Mammary epithelial cell (primary cell): Measurements from ENCODE around the gene FCER1G.
"Not testable (repeated sequence)": the region's sequence is repeated elsewhere in the genome, so short reads cannot be mapped to it uniquely, and the experiment has no call there.

ENCODE experiments used
- EZH2 ChIP-seq: IDR thresholded peaks from 2 replicates; pipeline ENCODE4 v1.6.1; 2012; ENCODE audit warnings: low read length, inconsistent platforms, borderline replicate concordance
- TF ChIP-seq, protein P1 (sequence below), 2 donors: IDR thresholded peaks in 1 of 2; conservative IDR thresholded peaks in 1 of 2; 2 replicates each; pipeline ENCODE4 v1.5.1; 2011 to 2012; ENCODE audit warnings: inconsistent platforms in 2 of 2, low read length in 2 of 2, mild to moderate bottlenecking in 2 of 2, control low read depth in 1 of 2, low read depth in 1 of 2; ENCODE audit not compliant: insufficient read depth in 1 of 2; ENCODE audit errors: extremely low read depth in 1 of 2

DNA sequence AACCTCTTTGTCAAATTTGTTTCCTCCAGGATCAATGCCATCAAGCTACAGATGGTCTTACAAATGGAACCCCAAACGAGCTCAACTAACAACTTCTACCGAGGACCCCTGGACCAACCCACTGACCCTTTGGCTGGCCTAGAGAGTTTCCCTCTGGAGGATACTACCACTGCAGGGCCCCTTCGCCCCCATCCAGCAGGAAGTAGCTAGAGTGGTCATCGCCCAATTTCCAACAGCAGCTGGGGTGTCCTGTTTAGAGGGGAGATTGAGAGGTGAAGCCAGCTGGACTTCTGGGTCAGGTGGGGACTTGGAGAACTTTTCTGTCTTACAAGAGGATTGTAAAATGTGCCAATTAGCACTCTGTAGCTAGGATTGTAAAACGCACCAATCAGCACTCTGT lies 42.0 kb downstream of the FCER1G start:
- TF ChIP-seq, protein P1, sequence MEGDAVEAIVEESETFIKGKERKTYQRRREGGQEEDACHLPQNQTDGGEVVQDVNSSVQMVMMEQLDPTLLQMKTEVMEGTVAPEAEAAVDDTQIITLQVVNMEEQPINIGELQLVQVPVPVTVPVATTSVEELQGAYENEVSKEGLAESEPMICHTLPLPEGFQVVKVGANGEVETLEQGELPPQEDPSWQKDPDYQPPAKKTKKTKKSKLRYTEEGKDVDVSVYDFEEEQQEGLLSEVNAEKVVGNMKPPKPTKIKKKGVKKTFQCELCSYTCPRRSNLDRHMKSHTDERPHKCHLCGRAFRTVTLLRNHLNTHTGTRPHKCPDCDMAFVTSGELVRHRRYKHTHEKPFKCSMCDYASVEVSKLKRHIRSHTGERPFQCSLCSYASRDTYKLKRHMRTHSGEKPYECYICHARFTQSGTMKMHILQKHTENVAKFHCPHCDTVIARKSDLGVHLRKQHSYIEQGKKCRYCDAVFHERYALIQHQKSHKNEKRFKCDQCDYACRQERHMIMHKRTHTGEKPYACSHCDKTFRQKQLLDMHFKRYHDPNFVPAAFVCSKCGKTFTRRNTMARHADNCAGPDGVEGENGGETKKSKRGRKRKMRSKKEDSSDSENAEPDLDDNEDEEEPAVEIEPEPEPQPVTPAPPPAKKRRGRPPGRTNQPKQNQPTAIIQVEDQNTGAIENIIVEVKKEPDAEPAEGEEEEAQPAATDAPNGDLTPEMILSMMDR (conservative IDR thresholded peaks at IDR 0.05 in 1 of 2, IDR thresholded peaks at IDR 0.05 in 1 of 2; ENCODE audit: extremely low read depth in 1 of 2, insufficient read depth in 1 of 2, low read depth in 1 of 2, low read length in 2 of 2): not testable (repeated sequence)
- not testable (repeated sequence) for TF ChIP-seq EZH2
